Endothelial cell of umbilical vein (primary cell): Measurements from ENCODE around the gene TAMALIN. TPM values are rescaled to one million over a fixed set of nuclear protein-coding genes. Genes with fewer than 3 reads are reported as not detected.
A peak's percentile ranks its signal among the peaks of the same experiment; 100 is the strongest.

ENCODE experiments used
- BruUV-seq: library from RNA; stranded (reverse); fragments of 400-500 nt; replicated peaks from 2 replicates; lab custom pipeline; 2021; lab: Mats Ljungman, UMichigan
- CTCF ChIA-PET: fragments of 300-600, 350-600 bp; sonication (Branson Sonifier 250); formaldehyde crosslinking; loops from one replicate; lab custom pipeline; 2021; ENCODE audit warnings: antibody characterized with exemption, inconsistent platforms; lab: Charles Lee
- POLR2A ChIA-PET: fragments of 300-600, 350-600 bp; sonication (Branson Sonifier 250); formaldehyde crosslinking; loops from one replicate; lab custom pipeline; 2021; ENCODE audit warnings: antibody characterized with exemption, inconsistent platforms; lab: Charles Lee
- DNase-seq: peaks from one replicate; pipeline ENCODE4 v3.0.0-alpha.2; 2011; ENCODE audit warnings: low read depth, low spot score
- FAIRE-seq: peaks from 2 replicates; lab custom pipeline; 2011; peaks lifted over from hg19 to GRCh38; lab: Jason Lieb, UNC
- H2AFZ ChIP-seq: 2 replicates; pipeline ENCODE4 v1.6.0; 2012; ENCODE audit warnings: low read depth, low read length, control low read depth, inconsistent platforms
- H3K27ac ChIP-seq: 2 replicates; pipeline ENCODE4 v1.5.1; 2011; ENCODE audit warnings: low read depth, mild to moderate bottlenecking, control low read depth, low read length, moderate library complexity; ENCODE audit not compliant: insufficient read depth
- H3K27me3 ChIP-seq, 2 experiments: 2 replicates each; pipeline versions ENCODE4 v1.6.0 to v1.6.1; 2011; ENCODE audit warnings: low read length in 2 of 2, mixed read lengths in 1 of 2; ENCODE audit not compliant: control insufficient read depth in 2 of 2, insufficient read depth in 2 of 2
- H3K36me3 ChIP-seq, 2 experiments: 2 replicates in 1 of 2; 3 replicates in 1 of 2; pipeline ENCODE4 v1.5.1; 2011; ENCODE audit warnings: low read length in 2 of 2, mild to moderate bottlenecking in 1 of 2, moderate library complexity in 1 of 2; ENCODE audit not compliant: control insufficient read depth in 2 of 2, insufficient read depth in 2 of 2; ENCODE audit errors: extremely low read depth in 1 of 2
- H3K4me1 ChIP-seq: 3 replicates; pipeline ENCODE4 v1.5.1; 2011; ENCODE audit warnings: mild to moderate bottlenecking, low read length; ENCODE audit not compliant: control insufficient read depth, insufficient read depth; ENCODE audit errors: extremely low read depth
- H3K4me2 ChIP-seq: 2 replicates; pipeline ENCODE4 v1.6.1; 2011; ENCODE audit warnings: low read length, control low read depth, mixed read lengths; ENCODE audit not compliant: insufficient read depth
- H3K4me3 ChIP-seq, 3 experiments: fragments of 200-600 bp in 1 of 3; sonication (generic), shearing (Covaris generic) in 1 of 3; replicated peaks in 1 of 3; 2 replicates each; pipeline ENCODE4 v1.5.1; 2011 to 2016; ENCODE audit warnings: control low read depth in 3 of 3, low read length in 3 of 3, mild to moderate bottlenecking in 2 of 3, inconsistent platforms in 1 of 3, low read depth in 1 of 3, moderate library complexity in 1 of 3; ENCODE audit not compliant: insufficient read depth in 1 of 3
- H3K79me2 ChIP-seq: 2 replicates; pipeline ENCODE4 v1.6.0; 2012; ENCODE audit warnings: low read length, inconsistent platforms; ENCODE audit not compliant: control insufficient read depth, insufficient read depth
- H3K9ac ChIP-seq: replicated peaks from 2 replicates; pipeline ENCODE3; 2011; ENCODE audit warnings: low read length, control low read depth; ENCODE audit not compliant: insufficient read depth; ENCODE audit errors: extremely low read depth
- H3K9me1 ChIP-seq: replicated peaks from 3 replicates; pipeline ENCODE4 v1.6.0; 2011; ENCODE audit warnings: mild to moderate bottlenecking, low read length; ENCODE audit not compliant: control insufficient read depth, insufficient read depth; ENCODE audit errors: extremely low read depth
- H3K9me3 ChIP-seq: replicated peaks from 2 replicates; pipeline ENCODE4 v1.5.1; 2012; ENCODE audit warnings: low read length, inconsistent platforms; ENCODE audit not compliant: control insufficient read depth, insufficient read depth
- H4K20me1 ChIP-seq: replicated peaks from 2 replicates; pipeline ENCODE3; 2011; ENCODE audit warnings: mild to moderate bottlenecking, low read length; ENCODE audit not compliant: control insufficient read depth, insufficient read depth; ENCODE audit errors: extremely low read depth
- EZH2 ChIP-seq: IDR thresholded peaks from 2 replicates; pipeline ENCODE4 v1.6.1; 2012; ENCODE audit warnings: borderline replicate concordance, low read depth, mild to moderate bottlenecking, moderate library complexity, low read length, inconsistent platforms; ENCODE audit not compliant: severe bottlenecking
- FOS ChIP-seq: IDR thresholded peaks from 2 replicates; pipeline ENCODE4 v1.6.1; 2011; ENCODE audit warnings: mild to moderate bottlenecking, low read length, moderate library complexity, borderline replicate concordance; ENCODE audit not compliant: insufficient read depth
- GATA2 ChIP-seq: IDR thresholded peaks from 2 replicates; pipeline ENCODE4 v1.7.0; 2011; ENCODE audit warnings: low read depth, mild to moderate bottlenecking, moderate library complexity, mixed read lengths, low read length; ENCODE audit not compliant: insufficient read length, insufficient read depth
- JUN ChIP-seq: IDR thresholded peaks from 2 replicates; pipeline ENCODE4 v1.6.1; 2011; ENCODE audit warnings: borderline replicate concordance, low read depth; ENCODE audit not compliant: insufficient read length, insufficient read depth
- MYC ChIP-seq: IDR thresholded peaks from one replicate; pipeline ENCODE4 v1.6.1; 2011; ENCODE audit warnings: mild to moderate bottlenecking, low read depth, low read length
- POLR2A ChIP-seq: IDR thresholded peaks from 2 replicates; pipeline ENCODE4 v1.6.1; 2012; ENCODE audit warnings: low read depth, mild to moderate bottlenecking, control low read depth, low read length
- POLR2AphosphoS5 ChIP-seq: IDR thresholded peaks from 2 replicates; pipeline ENCODE4 v1.6.1; 2012; ENCODE audit warnings: low read depth, mild to moderate bottlenecking, control low read depth, low read length, moderate library complexity; ENCODE audit not compliant: insufficient read depth
- dilution Hi-C: fragments of 300-500 bp; cut with MboI; formaldehyde crosslinking; loops from one replicate; pipeline ENCODE4 v1.15.0; 2019; ENCODE audit warnings: low sequenced_read_pairs; ENCODE audit not compliant: extremely low pct_ligation_motif_present
- intact Hi-C: fragments of 100-400 bp; cut with micrococcal nuclease; formaldehyde crosslinking; loops from one replicate; pipeline ENCODE4 v1.10.0; 2022
- polyA plus RNA-seq, 4 experiments: library from polyadenylated mRNA; depleted of rRNA in 3 of 4; stranded (reverse) in 3 of 4; unstranded in 1 of 4; fragments of >200 nt; gene quantifications; 2 replicates each; pipeline versions ENCODE4 v1.2.1 to v1.2.3, GENCODE V29; 2011 to 2012; ENCODE audit warnings: missing spikeins in 1 of 4
- total RNA-seq: library from RNA; stranded (reverse); gene quantifications from 2 replicates; pipeline ENCODE4 v1.2.3, GENCODE V29; 2021
- TF ChIP-seq, protein P1 (sequence below), 2 donors: IDR thresholded peaks; 1 replicate in 1 of 2; 2 replicates in 1 of 2; pipeline ENCODE4 v1.5.1; 2011; ENCODE audit warnings: low read length in 2 of 2, mild to moderate bottlenecking in 2 of 2, moderate library complexity in 2 of 2, control low read depth in 1 of 2, inconsistent platforms in 1 of 2, low read depth in 1 of 2; ENCODE audit not compliant: insufficient read depth in 1 of 2; ENCODE audit errors: extremely low read depth in 1 of 2
- TF ChIP-seq, protein P2 (sequence below): IDR thresholded peaks from 2 replicates; pipeline ENCODE4 v1.6.1; 2011; ENCODE audit not compliant: insufficient read depth, insufficient read length

TAMALIN gene
- total and polyA plus RNA-seq, 2 donors (not counting 3 experiments of a cell fraction or from before 2014, with no cell fraction given), result 53.3 to 87.5 TPM

DNA sequence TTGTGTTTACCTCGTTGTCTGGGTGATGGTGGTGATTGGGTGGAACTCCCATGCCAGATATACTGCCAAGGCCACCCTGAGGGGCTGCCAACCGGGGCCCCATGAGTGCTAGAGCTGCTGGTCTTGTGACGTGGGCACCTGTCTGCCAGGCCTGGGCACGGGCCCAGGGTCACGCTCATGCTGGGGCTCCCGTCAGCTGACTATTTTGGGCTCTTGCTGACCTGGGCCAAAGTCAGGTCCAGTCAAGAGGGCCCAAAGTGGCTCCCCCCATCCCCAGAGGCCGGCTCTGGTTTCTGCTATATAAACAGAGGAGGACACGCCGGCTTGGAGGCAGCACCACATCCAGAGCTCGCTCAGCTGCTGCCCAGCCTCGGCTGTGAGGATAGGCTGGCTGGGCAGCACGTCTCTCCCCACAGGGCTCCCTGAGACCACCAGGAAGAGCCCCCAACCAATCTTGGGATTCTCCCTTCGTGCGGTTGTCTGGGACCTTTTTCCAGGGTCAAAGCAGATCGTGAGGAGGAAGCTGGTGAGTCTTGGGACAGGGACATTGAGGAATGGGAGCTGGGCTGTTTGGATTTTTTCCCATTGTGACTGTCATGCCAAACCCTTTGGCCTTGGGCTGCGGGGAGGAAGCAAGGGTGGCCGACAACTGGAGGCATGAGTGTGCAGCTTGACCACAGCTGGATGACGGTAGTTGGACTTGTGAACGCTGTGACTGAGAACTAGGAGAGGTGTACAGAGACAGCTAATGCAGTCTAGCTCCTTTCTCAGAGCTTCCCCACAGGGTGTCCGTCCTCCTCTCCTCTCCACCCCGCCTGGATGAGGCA lies 36.9 kb downstream of the TAMALIN start:
- Histone ChIP-seq H4K20me1 (no peaks in the 10 kb centered on the region), H3K79me2 (no peaks in the 10 kb centered on the region), H2AFZ (no peak overlapping the region), H3K36me3 (no peaks in the 10 kb centered on the region), H3K9me3 (no peaks in the 10 kb centered on the region), H3K4me2 (no peak overlapping the region), H3K4me1 (peaks cover 25% of the 10 kb centered on the region), H3K9ac (peak overlapping the region; percentile 41), H3K27ac (peak overlapping the region; percentile 75), H3K4me3 (no peak overlapping the region), H3K27me3 (no peaks in the 10 kb centered on the region), H3K9me1 (no peaks in the 10 kb centered on the region)
- BruUV-seq, result no TSS peak
- TF ChIP-seq POLR2A (no peak), POLR2AphosphoS5 (no peak), FOS (no peak), GATA2 (no peak), JUN (no peak), EZH2 (no peak), MYC (no peak)
- TF ChIP-seq, protein P1, sequence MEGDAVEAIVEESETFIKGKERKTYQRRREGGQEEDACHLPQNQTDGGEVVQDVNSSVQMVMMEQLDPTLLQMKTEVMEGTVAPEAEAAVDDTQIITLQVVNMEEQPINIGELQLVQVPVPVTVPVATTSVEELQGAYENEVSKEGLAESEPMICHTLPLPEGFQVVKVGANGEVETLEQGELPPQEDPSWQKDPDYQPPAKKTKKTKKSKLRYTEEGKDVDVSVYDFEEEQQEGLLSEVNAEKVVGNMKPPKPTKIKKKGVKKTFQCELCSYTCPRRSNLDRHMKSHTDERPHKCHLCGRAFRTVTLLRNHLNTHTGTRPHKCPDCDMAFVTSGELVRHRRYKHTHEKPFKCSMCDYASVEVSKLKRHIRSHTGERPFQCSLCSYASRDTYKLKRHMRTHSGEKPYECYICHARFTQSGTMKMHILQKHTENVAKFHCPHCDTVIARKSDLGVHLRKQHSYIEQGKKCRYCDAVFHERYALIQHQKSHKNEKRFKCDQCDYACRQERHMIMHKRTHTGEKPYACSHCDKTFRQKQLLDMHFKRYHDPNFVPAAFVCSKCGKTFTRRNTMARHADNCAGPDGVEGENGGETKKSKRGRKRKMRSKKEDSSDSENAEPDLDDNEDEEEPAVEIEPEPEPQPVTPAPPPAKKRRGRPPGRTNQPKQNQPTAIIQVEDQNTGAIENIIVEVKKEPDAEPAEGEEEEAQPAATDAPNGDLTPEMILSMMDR (IDR thresholded peaks at IDR 0.05; ENCODE audit: extremely low read depth in 1 of 2, insufficient read depth in 1 of 2, low read depth in 1 of 2, low read length in 2 of 2), result no peak
- TF ChIP-seq, protein P2, sequence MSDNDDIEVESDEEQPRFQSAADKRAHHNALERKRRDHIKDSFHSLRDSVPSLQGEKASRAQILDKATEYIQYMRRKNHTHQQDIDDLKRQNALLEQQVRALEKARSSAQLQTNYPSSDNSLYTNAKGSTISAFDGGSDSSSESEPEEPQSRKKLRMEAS, result no peak
- POLR2A ChIA-PET, result interaction anchor here (0.8 to 1.1 kb wide), 2 partner anchors 11 to 26 kb away, joined by 3 to 5 read pairs; partner anchors contain the start of gene ATG101
- CTCF ChIA-PET, result interaction anchor here (0.7 to 8.7 kb wide), 7 partner anchors 11 to 76 kb away, joined by 3 to 67 read pairs (median 7); partner anchors contain the start of gene ATG101
- dilution Hi-C loops (no loop called here), intact Hi-C loops (no loop called here)
- DNase-seq (no peak), FAIRE-seq (no peak)
